Measurements from ENCODE around the gene DGKH.
"Not testable (repeated sequence)": the region's sequence is repeated elsewhere in the genome, so short reads cannot be mapped to it uniquely, and the experiment has no call there.

Gene DGKH

GRCh38 chr13:42071672-42072419, 23.4 kb downstream of the DGKH start:
- no peak for DNase-seq (ENCODE audit: low spot score)

- DNase-seq (ENCODE audit: low spot score): no peak
Measured at GRCh38 chr13:42073683-42074082, 25.2 kb downstream of the DGKH start.

GRCh38 chr13:42075517-42075916, 27.1 kb downstream of the DGKH start:
- no peak for DNase-seq (ENCODE audit: low spot score)

DNA sequence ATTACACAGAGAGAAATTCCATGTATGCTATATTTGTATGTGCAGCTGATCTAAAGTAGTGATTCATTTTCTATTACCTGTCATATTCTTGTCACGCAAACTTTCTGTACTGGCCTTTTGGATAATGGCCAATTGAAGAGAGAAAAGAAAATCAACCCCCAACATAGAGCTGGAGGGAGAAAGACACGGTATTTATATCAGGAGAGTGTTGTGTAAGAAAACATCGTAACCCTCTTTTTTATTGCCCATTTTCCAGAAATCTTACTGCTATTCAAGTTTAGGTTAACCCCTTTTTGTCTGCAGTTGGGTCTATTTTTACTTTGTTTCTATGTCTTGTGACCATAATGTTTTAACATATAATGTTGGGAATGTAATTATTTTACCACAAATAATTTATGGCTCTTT, 27.9 kb downstream of the DGKH start:
- no peak for DNase-seq (ENCODE audit: low spot score)

DNA sequence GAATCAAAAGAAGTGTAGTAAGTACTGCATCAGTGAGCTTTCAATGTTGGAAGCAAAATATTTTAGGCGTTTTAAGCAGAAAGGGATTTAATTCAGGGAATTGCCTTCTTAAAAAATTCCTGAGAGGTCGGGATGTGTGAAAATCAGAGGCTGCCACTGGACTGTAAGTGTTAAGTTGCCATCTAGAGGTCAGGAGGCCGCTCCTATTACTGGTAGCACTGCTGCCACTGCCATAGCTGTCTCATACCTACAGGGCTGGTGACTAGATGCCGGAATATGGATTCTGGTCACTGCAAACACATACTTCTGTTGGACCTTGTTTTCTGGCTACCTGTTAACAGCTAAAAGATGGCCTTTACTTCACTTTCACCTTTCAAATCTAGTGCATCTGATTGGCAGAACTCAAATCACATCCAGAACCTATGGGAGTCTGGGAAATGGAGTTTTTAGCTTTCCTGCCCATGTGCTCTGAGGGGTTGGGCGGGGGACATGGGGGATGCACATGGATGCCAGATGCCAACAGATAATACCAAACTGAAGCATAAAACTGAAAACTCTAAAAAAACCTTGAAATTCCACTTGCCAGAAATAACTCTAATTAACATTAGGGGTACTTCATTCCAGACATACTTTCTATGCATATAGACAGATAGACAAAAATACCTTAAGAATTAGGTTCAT, 29.8 kb downstream of the DGKH start:
- peak; percentile 52 for DNase-seq (ENCODE audit: low spot score)

DNA sequence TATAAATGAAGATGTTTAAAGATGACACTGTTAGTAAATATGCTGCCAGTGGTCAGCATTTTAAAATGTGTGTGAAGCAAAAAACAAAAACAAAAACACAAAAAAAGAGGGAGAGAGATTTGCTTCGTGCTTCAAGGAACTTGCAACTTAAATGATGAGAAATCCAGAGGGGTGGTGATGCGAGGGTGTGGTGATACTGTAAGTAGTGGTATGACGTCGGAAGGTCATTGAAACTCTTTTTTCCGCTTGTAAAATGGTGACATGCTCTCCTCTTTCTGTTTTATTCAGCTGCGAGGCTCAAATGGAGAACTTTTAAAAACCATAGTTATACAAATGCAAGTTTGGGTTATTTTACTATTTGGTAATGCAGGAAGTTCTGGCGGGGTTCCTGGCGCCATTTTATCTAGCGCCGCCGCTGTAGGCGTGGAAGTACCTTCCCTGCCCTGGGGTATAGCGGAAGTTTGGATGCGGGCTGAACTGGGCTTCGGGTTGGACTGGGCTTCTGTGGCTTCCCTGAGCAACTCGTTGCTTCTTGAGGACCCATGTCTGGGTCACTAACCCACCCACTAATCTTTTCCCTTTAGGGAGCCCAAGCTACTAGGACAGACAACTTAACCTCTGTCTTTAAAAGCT, 34.8 kb downstream of the DGKH start:
- no peak for DNase-seq (ENCODE audit: low spot score)

GRCh38 chr13:42084722-42085121, 36.3 kb downstream of the DGKH start:
- DNase-seq (ENCODE audit: low spot score): no peak

DNA sequence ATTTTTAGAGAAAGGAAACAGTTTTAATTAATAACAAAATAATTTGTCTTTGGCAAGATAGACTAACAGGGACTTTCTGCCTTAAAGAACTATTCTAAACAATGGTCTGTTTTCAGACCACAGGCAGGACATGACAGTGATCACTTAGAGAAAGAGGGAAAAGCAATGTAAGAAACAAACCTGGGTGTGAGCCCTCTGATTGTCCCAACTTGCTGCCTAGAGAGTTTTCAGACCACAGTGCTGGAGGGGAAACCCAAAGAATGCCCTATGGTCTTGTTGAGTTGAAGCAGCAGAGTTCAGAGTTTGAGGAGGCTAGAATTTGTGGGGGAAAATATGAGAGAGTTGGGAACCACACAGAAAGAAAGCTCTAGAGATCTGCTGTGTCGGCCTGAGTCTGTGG, 38.1 kb downstream of the DGKH start:
- DNase-seq (ENCODE audit: low spot score): no peak

GRCh38 chr13:42094516-42095040, 46.1 kb downstream of the DGKH start:
- no peak for DNase-seq (ENCODE audit: low spot score)

- not testable (repeated sequence) for DNase-seq (ENCODE audit: low spot score)
Measured at GRCh38 chr13:42096222-42096621, 47.8 kb downstream of the DGKH start.

DNA sequence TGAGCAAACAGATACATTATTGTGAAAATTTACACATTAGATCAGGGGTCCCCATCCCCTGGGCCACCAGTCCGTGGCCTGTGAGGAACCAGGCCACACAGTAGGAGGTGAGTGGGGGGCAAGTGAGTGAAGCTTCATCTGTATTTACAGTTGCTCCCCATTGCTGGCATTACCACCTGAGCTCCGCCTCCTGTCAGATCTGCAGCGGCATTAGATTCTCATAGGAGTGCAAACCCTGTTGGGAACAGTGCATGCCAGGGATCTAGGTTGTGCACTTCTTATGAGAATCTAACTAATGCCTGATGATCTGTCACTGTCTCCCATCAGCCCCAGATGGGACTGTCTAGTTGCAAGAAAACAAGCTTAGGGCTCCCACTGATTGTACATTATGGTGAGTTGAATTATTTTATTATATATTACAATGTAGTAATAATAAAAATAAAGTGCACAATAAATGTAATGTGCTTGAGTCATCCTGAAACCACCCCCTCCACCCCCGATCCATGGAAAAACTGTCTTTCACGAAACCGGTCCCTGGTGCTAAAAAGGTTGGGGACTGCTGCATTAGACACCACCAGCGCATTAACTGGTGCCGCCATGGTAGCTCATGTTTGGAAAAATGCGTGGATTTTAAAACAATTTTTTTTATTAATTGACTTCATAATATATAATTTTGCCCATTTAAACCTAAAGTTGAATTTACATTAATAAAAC, 51.7 kb downstream of the DGKH start:
- DNase-seq (ENCODE audit: low spot score): no peak

DNA sequence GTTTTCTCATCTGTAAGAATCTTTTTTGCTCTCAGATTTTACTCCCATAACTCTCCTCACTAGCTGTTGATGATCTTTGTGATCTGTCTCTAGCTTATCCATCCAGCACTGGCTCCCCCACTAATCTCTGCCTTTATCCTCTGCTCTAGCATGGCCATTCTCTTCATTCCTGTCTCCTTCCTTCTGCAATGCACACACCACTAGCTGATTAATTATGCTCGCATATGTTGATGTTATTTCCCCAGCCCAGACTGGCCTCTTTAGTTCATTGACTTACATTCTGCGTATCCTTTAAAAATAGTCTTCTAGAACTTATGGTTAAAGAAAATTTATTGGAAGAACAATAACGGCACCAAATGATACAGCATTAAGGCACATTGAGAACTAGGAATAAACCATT, 52.5 kb downstream of the DGKH start:
- DNase-seq (ENCODE audit: low spot score): no peak

DNA sequence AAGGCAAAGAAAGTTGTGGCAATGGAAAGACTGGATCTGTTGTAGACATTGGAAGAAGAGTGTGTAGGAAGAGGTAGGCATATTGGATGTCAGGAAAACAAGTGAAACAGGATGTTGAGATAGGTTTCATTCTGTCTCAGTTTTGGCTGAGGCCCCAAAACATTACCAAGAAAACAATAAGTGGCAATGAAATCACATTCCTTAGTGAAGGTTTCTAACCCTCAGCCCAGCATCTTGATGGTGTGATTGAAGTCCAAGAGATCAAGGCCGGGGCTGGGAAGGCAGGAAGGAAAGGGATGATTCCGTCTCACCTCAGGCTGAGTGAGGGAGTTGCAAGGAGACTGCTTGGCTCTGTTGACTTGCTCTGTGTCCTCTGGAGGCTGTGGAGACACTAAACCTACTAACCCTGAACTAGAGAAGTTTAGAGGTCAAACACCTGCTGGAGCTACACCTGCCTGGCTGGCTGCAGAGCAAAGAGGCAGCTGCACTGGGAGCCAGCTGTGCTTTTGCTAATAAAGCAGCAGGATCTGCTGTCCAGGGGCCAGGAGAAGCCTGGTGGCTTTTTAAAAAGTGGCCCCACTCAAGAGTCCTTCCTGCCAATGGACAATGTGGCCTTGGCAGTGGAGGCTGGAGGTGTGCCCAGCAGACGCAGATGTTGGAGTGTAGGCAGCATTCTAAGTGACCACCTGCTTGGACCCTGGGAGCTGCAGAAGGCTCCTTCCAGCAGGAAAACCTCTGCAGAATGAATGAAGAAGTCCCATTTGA, 53.6 kb downstream of the DGKH start:
- DNase-seq (ENCODE audit: low spot score): no peak

DNA sequence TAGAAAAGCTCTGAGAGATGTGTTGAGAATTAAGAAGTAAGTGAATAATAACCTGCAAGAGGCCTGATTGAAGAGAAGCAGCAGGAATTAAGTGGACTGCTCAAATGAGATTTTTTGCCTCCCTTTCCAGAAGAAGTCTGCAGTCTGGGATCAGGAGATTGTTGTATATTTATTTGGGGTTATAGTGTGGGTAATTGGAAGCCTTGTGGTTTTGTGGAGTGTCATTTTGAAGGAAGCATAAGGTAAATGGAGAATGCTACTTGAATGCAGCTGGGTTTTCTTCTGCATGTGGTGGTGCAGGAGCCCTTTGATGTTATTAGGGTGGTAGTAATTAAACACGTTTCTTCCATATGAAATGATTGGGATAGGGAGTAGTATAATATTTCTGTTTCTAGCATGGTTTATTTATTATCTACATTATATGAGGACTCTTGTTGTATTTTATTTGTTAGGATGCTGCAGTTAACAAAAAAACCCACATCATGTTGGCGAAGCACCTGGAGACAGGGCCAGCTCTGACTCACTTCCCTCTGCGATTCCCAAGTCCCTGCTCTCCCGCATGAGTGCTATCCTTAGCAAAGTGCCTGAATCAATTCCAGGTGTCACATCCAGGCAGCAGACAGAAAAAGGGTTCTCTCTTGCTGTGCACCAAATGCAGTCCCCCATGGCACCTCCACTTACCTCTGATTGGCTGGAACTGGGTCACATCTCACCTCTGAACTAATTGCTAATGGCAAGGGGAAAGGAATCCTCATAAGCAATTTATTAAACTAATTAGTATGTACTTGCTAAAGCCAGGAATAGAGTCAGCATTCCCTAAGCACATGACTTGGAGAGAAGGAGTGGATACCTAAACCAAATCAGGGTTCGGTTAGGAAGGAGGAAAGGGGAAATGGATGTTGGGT, 54.8 kb downstream of the DGKH start:
- DNase-seq (ENCODE audit: low spot score): no peak

DNA sequence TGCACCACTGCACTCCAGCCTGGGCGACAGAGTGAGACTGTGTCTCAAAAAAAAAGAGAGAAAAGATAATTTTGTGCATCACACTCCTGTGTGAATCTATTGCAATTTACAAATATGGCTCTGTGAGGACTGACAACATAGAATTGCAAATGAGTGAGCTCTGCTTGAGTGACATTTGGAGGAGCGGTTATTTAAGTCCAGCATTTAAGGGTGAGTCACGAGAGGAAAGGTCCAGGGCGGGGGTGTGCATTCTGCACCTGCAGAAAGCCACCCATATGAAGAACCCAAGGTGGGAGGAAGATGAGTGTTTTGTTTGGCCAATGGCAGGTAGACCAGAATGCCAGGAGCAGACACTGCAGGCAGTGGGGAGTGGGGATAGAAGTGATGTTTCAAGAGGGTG, 58.5 kb downstream of the DGKH start:
- no peak for DNase-seq (ENCODE audit: low spot score)

DNA sequence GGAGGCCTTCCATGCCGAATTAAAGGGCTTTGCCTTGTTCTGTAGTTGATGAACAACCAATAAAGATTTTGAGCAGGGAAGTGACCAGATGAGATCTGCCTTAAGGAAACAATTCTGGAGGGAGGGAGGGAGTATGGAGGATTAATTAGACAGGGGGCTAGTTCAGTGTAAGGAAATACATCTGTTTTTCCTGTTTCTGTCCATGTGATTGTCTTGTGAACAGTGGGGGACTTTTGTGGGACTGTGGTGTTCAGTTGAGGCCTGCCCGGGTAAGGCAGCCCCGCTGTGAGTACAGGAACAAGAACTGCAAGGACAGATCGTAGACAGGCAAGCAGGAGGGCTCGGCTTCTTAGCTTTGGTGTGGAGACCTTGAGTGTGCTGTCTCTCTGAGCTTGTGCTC, 59.0 kb downstream of the DGKH start:
- no peak for DNase-seq (ENCODE audit: low spot score)

- DNase-seq (ENCODE audit: low spot score): no peak
Measured at GRCh38 chr13:42108217-42108616, 59.8 kb downstream of the DGKH start.

GRCh38 chr13:42109957-42110356, 61.5 kb downstream of the DGKH start:
- no peak for DNase-seq (ENCODE audit: low spot score)

- DNase-seq (ENCODE audit: low spot score): peak; percentile 84
Measured at GRCh38 chr13:42110410-42111155, 62.1 kb downstream of the DGKH start.

GRCh38 chr13:42112864-42113263, 64.4 kb downstream of the DGKH start:
- DNase-seq (ENCODE audit: low spot score): no peak
